GM21529 (cell line): ENCODE results near the gene EZR.
"Not testable (repeated sequence)": the region's sequence is repeated elsewhere in the genome, so short reads cannot be mapped to it uniquely, and the experiment has no call there.

Source experiments
- ATAC-seq: cut with Tn5 transposase; IDR thresholded peaks from one replicate; pipeline ENCODE4 v1.9.1; 2021; ENCODE audit not compliant: unreplicated experiment

EZR gene

DNA sequence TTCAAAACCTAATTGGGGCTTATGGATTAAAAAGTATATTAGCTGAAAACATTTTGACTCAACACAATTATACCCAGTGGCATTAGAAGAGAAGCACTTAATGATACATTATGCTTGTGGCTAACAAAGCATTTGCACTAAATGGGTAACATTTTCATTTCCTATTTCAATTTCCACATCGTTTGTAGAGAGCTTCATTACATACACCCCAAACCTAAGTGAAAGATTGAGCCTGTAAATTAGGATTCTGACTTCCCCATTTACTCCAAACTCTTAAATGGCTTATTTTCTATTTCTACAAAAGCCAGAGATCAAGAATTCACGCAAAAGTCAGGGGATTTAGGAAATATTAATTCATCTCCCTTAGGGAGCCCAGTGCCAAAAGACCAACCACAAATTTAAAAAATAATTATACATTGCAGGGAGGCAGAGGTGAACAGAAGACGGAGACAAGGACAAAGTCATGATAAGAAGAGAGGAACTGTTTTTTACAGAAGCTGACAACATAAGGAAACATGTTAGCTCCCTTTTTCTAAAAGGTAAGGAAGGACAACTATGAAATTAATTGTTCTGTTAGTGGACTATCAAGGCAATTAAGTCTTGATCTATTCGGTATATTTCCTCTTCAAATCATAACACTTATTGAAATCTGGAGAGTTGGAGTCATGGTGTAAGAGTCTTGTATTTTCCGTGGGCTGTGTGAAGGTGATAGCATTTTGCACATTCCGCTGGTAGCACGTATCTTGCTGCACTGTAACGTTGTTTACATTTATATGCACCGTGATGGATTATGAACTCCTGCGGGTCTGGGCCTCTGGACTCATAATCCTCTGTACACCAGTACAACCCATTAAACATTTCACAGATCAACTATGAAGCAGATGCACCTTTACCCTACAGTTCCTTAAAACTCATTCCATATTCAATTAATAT is 24.8 kb upstream of the EZR start:
- ATAC-seq = no peak

DNA sequence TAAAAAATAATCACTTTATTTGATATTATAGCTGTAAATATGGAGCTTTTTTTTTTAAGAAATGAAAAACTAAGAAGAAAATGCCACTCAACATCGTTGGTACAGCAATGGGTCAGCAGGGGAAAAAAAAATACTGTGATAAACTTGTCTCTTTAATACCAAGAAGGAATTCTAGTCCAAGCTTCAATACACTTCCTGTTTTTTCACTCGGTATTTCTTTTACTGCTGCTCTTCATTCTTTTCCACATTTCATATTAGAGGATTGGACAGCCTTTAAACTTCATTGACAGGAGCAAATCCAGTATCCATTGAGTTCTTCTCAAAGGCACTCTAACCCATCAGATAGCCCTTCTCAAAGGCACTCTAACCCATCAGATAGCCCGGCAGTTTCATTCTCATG is 22.2 kb upstream of the EZR start:
- no peak for ATAC-seq

DNA sequence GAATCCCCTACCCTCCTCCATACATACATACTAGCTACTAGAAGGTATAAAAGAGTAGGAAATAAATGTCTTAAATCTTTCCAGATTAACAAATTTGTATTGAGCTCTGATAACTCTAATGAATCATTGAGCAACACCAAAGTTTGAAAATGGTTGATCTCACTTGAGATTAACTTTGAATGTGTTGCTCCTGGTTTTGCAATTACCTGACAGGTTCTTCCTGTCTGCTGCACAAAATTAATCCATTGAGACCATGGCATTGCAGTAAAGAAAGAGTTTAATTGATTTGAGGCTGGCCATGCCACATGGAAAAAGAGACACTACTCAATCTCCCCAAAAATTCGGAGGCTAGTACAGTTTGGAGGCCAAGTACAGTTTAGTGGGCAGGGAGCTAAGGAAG is 21.3 kb upstream of the EZR start:
- ATAC-seq = no peak

DNA sequence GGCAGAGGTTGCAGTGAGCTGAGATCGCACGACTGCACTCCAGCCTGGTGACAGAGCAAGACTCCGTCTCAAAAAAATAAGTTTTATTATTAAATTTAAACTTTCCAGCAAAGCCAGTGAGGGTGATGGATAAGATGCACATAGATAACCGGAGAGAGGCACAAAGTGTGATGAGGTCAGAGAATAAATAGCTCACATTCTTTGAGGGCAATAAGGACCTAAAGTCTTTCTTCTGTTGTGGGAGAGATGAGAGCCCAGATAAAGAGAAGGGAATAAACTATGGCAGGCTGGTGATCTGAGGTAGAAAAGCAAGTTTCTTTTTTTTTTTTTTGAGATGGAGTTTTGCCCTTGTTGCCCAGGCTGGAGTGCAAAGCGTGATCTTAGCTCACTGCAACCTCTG is 20.6 kb upstream of the EZR start:
- ATAC-seq = no peak

DNA sequence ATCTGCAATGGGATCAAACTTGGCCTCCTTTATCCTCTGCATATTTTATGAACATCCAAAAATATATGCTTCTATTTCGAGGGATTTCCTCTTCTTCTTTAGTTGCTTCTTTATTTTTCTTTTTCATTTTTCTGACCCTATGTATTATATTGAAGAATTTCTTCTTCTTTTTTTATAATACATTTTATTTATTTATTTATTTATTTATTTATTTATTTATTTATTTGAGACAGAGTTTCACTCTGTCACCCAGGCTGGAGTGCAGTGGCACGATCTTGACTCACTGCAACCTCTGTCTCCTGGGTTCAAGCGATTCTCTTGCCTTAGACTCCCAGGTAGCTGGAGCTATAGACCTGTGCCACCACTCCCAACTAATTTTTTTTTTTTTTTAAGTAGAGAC is 19.6 kb upstream of the EZR start:
- not testable (repeated sequence) for ATAC-seq

DNA sequence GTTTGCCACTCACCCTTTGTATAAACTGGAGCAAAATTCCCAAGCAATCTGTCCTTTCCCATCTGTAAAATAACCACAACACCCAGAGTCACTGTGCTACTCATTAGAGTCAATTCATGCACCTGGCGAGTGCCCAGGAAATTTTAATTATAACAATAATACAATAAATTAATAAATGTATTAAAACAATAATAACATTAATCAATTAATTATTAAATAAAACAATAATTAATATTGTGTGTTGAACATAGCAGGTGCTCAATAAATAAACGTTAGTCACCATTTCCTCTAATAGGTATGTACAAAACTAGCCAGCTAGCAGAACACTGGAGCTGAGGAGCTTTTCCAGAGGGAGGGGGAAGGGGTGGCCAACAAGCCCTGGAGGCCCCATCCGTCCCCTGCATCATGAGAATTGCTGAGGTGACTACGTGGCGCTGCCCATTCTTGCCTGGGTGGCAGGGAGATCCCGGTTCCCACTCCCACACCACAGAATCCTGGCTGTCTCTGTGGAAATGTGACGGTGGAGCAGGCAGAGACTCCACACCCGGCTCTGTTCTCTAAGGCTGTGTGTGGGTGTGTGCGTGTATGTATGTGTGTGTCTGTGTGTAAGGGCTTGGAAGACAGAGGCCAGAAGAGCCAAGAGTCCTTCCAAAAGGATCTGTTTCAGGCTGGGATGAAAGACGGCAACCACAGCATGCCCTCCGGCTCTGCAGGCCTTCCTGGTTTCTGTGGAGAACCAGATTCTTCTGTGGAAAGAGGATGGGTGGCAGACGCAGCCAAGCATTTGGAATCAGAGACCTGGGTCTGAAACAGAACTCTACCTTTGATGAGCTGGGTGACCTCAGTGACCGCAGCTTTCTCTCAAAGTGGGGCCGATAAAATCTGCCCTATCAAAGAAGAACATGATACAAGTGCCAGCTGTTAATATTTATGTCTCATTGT is 18.8 kb upstream of the EZR start:
- no peak for ATAC-seq

DNA sequence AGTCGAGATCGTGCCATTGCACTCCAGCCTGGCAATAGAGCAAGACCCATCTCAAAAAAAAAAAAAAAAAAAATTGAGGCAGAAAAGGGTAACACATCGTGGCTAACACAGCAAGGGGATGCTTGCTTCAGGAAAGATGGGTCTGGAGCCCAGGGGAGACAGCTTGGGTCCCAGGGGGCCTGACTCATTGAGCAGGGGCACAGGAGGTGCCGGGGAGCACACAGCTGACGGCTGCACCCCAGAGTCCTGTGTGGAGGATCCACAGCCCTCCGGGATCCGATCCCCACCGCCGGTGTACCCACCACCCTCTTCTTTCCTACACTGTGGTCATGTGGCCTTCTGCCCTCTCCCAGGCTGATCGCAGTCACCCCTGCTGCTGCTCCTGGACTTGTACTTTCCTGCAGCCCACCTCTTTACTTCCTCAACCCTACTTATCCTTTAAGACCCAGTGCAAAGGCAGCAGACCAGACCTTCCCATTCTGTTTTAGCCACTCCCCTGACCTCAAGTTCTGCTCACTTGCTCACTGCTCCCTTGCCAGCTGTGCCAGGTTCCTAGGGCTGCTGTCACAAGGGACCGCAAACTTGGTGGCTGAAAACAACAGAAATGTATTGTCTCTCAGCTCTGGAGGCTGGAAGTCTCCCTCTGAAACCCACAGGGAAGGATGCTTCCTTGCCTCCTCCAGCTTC is 17.6 kb upstream of the EZR start:
- no peak for ATAC-seq

DNA sequence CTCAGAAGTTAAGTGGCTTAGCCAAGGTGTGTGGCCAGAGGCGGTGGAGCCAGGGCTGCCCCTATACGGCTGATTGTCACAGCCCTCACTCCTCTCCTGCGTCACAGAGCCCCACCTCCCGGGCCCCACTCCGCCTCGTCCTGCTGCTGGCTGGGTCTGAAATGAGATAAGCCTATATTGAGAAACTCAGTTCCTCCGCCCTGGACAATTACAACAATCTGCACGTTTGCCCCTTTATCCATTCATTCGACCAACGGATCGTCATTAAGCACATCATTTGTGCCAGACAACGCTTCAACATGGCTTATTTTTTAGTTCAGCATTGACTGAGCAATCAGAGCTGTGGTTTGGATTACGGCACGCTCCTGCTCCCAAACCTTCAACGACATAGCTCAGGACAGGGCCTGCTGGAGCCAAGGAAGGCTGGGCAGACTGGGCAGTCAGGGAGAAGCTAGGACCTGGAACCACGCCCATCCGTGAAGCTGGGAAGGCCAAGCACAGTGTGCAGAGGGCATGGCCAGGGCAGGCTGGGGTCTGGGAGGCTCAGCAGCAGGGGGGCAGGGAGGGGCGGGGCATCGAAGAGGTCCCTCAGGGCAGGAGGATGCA is 16.6 kb upstream of the EZR start:
- no peak for ATAC-seq

DNA sequence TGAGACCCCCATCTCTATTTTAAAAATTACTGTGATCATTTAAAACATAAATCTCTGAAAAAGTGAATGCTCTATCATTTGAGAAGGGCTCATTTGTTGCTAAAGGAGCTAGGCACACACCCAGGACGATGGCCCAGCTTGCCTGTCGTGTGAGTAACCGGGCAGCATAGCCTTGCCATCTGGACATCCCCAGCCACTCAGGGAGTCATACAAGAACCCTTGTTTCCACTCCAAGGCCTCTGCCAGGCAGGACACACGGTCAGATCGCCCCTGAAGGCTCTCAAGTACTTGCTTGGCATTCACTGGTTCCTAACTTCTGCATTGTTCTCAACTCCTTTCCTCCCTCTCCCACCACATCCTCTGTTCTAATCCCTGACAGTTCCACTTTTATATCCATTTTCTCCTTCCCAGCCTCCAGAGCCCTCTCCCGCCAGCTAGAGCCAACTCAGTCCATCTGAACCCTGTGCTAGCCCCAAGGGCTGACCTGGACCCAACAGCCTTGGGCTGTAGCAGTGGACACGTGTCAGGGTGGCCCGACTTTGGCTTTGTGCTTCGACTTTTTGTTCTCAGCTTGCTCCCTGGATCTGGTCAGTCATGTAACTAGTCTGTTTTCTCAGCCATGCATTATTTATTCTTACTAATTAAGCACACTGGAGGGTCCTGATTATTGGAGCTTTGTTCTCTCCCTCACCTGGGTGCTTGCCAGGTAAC is 15.7 kb upstream of the EZR start:
- no peak for ATAC-seq

DNA sequence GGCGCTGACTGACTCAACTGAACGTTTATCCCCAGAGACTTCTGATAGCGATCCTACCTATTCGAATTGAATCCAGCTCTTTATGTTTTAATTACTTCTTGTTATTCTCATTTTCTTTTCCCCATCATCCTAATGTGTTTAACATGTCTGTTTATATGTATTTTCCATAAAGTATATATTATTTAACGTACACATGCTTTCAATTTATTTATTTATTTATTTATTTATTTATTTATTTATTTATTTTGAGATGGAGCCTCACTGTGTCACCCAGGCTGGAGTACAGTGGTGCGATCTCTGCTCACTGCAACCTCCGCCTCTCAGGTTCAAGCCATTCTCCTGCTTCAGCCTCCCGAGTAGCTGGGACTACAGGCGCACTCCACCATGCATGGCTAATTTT is 13.6 kb upstream of the EZR start:
- ATAC-seq = not testable (repeated sequence)

DNA sequence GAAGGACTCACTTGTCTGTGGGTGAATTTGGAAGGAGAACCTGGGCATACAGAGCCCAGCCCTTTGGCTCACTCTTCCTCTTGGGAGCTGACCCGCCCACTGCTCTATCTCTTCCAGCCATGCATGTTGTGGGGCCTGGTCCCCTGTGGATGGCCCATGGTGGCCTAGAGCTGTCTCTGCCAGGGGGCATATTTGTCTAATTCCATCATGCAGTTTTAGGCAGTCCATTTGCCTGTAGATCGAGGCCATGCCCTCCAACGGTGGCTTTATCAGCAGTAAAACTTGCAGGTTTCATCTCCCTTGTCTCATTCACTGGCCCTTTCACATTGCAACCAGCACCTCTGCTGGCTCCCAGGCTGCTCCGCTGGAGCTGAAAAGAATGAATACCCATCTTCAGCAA is 12.9 kb upstream of the EZR start:
- ATAC-seq = no peak

DNA sequence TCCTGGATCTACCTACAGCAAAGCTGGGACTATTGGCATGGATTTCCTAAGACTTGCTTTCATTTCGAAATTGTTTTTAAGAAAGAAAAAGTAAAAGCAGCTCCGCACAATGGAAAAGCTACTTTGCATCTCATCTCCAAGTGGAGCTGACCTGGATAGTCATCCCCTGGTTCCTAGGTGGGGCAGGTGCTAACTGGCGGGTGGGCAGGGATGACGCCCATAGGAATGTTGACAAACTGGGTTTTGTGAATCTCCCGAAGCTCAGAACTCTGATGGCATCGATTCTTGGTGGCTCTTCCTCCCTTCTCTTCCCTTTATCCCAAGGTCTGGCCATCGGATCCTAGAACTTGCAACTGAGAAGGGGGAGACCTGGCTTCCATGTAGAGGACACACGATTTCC is 12.4 kb upstream of the EZR start:
- no peak for ATAC-seq

DNA sequence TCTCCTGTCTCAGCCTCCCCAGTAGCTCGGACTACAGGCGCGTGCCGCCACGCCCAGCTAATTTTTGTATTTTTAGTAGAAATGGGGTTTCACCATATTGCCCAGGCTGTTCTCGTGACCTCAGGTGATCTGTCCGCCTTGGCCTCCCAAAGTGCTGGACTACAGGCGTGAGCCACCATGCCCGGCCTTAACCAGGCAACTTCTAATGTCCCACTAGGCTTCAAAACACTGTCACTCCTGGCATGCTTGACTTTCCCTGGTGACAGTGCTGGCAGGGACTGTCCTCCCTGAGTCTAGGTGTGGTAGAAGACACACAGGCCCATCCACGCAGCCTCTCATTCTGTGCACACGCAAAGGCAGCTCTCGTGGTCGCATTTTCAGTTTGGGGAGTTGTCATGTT is 11.6 kb upstream of the EZR start:
- no peak for ATAC-seq

DNA sequence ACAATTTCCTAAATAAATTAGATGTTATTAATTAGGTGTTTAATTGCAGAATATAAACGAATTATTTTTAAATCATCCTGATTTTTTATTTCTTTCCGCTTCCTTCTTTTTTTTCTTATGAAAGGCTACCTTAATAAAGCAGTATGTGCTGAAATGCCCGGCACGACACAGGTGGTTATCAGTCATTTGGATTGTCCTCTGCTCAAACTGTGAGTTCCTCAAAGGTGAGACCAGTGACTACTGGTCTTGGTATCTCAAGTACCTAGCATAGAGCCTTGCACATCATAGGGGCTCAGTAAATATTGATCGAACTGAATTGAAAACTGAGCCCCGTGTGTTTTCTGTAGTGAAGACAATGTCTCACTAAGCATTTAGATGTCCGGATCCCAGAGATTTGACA is 9.6 kb upstream of the EZR start:
- no peak for ATAC-seq

DNA sequence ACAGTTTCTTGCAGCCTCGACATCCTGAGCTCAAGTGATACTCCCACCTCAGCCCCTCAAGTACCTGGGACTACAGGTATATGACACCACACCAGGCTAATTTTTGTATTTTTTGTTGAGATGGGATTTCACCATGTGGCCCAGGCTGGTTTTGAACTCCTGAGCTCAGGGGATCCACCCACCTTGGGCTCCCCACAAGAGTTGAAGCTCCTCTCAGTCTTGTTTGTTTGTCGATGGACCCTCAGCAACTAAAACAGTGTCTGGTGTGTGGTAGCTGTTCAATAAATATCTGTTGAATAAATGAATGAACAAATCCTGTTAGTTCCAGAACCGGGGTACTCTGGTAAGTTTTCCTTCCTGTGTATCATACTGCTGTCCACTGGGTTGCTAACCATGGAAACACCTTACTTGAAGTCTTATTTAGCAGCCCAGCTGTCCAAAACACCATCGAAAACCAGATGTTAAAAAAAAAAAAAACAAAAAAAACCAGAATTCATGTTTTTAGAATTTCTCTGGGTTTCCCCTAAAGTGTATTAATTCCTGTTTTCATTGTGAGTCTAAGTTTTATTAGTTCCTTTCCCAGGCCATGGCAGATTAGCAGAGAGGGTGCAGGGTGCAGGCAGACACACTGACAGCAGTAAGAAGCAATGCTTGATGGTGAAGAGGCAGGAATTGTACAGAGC is 7.8 kb upstream of the EZR start:
- ATAC-seq = peak; percentile 69

DNA sequence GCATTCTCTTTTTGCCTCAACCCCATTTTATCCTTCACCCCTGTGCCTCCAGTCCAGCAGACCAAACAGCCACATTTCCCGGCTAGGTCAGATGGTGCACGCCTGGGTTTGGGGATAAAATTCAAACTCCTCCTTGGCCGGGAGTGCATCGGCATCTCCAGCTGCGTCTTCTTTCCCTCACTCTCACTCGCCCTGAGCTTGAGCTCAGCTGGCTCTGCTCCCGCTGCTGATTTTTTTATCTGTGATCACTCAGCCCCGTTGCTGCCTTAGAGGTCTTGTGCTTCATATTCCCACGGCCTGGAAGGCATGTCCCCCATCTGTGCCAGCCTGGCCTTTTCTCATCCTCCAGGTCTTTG is 6.8 kb upstream of the EZR start:
- no peak for ATAC-seq

DNA sequence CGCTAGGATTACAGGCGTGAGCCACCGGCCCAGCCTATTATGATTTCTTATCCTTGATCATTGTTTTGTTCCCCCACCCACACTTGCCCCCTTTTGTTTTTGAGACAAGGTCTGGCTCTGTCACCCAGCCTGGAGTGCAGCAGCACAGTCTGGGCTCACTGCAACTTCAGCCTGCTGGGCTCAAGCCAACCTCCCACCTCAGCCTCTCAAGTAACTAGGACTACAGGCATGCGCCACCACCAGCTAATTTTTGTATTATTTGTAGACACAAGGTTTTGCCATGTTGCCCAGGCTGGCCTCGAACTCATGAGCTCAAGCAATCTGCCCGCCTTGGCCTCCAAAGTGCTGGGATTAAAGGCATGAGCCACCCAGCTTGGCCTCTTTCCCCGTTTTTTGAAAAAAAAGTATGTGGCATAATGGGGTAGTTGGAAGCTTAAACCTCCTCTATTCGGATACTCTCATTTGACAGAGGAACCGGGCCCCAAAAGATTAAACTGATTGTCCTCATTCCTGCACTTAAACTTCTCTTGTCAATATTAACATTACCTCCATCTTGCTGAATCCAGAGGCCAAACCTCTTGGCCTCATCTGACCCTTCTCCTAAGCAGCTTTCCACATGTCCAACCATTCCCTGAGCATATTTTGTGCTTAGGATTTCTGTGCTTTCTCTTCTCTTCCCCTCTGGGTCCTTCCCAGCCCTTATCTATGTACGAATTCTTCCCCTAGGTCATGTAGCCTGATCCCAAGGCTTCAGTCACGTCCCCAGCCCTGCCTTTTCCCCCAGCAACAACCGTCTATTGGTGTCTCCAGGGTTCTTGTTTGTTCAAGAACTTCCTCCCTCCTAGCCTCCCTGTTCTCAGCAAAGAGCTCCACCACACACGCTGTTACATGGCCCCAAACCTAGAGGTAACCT is 6.1 kb upstream of the EZR start:
- no peak for ATAC-seq

DNA sequence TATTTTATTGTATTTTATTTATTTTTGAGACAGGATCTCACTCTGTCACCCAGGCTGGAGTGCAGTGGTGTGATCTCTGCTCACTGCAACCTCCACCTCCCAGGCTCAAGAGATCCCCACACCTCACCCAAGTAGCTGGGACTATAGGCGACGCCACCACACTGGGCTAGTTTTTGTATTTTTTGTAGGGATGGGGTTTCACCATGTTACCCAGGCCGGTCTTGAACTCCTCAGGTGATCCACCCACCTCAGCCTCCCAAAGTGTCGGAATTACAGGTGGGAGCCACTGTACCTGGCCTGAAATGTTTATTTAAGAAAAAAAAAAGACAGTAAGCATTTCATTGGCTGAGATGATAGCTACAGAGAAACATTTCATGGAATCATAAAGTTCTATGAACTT is 4.4 kb upstream of the EZR start:
- not testable (repeated sequence) for ATAC-seq
